Stimulated activated naive CD8-positive, alpha-beta T cell treated with anti-CD3 and anti-CD28 coated beads, Interleukin-15, Interleukin-2, amounts not matched to agents 100 U/mL and 50 U/mL, for 24 hours (primary cell): ENCODE results near the gene NEURL2.
"Not testable (repeated sequence)": the region's sequence is repeated elsewhere in the genome, so short reads cannot be mapped to it uniquely, and the experiment has no call there.

Source experiments
- ATAC-seq: fragments of 150-1000 bp; cut with Tn5 transposase; one replicate; pipeline ENCODE4 v1.10.0; 2021
- DNase-seq: peaks from one replicate; pipeline ENCODE4 v3.0.0; 2021

The NEURL2 gene

DNA sequence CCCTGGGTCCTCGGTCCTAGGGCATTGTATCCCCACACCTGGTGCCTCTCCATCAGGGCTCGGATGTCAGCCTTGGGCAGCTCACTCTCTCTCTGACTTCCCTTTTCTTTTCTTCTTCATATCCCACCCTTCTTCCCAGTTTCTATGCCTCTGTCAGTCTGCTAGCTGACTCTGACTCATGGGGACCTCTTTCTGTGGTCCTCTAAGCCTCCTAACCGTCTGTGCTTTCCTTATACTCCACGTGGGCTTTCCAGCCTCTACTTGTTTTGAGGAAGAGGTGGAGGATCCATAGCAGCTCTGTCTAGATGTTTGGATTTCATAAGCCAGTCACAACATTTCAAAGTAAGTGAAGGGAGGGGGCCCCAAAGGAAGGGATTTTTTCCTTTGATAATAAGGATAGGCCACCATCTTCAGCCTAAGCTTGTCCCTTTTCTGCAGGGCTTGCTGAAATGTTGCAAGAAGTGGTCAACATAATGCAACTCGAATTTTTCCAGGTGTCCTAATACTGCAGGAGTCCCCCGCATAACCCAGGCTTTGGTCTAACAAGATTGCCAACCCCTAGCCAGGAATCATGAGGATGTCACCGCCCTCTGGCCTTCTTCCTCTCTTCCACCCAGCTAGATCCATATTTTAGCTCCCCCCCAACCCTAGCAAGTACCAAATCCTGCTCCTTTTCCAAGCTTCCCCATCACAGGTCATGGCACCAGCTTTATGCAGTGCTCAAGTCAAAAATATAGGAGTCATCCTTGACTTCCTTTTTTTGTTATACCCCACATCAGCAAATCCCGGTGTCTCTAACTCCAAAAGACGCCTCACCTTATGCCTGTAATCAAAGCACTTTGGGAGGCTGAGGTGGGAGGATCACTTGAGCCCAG, 29.7 kb upstream of the NEURL2 start:
- DNase-seq (no peak), ATAC-seq (no peak)

DNA sequence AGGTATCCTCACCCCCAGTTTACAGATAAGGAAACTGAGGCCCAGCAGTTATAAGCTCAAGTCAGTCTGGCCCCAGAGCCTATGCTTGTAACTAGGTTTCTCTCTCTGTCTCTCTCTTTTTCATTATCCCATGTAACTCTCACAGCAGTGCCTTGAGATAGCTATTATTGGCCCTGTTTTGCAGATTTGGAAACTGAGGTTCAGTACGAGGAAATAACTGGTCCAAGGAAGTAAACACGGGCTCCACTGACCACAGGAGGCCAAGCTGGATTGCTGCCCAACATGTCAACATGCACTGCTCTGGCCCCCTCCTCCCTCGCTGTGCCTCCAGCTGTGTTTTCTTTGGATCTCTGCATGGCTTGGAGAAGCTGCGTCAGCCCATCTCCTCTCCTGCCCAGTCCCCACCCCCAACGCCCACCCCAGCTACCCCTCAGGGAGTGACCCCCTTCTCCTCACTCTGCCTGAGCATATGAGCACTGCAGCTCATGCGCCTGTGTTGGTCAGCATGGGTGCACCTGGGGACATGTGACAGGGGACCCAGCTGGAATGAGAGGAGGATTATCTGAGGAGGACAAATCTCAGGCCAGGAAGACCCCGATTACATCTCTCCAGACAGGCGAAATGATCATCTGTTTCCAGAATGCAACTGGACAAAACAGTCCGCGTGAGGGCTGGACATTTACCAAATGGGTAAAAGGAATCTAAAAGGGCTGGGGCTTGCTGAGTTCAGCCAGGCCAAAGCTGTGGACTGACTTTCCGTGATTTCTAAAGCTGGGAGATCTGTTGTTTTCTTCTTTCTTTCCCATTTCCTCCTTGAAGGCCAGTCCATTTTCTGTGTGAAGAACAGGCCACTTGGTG, 28.8 kb upstream of the NEURL2 start:
- ATAC-seq = no peak
- DNase-seq = no peak

GRCh38 chr20:45918779-45919537, 27.9 kb upstream of the NEURL2 start:
- DNase-seq = no peak
- no peak for ATAC-seq

DNA sequence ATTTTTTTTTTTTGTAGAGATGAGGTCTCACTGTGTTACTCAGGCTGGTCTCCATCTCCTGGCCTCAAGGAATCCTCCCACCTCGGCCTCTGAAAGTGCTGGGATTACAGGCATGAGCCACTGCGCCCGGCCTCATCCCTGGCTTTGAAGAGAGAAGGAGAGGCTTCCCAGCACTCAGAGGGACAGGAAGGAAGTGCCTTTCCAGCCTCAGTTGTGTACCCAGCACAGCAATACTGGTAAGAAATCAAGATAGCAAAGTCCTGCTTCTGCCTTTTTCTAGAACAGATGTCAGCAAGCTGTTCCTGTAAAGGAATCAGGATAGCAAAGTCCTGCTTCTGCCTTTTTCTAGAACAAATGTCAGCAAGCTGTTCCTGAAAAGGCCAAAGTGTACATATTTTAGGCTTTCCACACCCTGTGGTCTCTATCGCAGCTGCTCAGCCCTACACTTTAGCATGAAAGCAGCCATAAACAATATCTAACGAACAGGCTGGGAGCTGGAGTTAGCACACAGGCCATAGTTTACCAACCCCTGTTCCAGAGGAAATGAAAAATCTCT, 27.3 kb upstream of the NEURL2 start:
- no peak for ATAC-seq
- DNase-seq = no peak

GRCh38 chr20:45917790-45918141, 26.8 kb upstream of the NEURL2 start:
- no peak for ATAC-seq

DNA sequence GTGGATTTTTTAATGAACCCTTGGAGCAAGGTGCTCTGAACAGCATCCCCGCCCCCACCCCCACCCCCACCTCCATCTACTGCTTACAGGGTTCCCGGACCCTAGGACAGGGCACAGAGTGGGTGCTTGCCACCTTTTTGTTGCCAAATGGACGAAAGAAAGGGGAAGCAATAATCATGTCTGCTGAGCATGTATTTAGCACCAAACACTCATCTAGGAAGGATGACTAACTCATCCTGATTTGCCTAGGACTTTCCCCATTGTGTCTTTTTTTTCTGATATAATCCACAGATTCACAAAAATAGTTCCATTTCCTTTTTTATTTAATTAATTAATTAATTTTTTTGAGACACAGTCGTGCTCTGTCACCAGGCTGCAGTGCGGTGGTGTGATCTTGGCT, 22.1 kb upstream of the NEURL2 start:
- no peak for ATAC-seq
- no peak for DNase-seq

More at GRCh38 chr20:45917790-45918141, 26.8 kb upstream of the NEURL2 start:
- no peak for DNase-seq

- no peak for ATAC-seq
- no peak for DNase-seq
Measured at GRCh38 chr20:45912344-45912682, 21.3 kb upstream of the NEURL2 start.

GRCh38 chr20:45911486-45912343, 20.7 kb upstream of the NEURL2 start, which contains the start of gene PLTP:
Gene PLTP, minus strand, starts transcription at chr20:45912155. Its CDS starts 703 bp downstream, at chr20:45911452.
- DNase-seq (peak; percentile 57), ATAC-seq (no peak)

DNA sequence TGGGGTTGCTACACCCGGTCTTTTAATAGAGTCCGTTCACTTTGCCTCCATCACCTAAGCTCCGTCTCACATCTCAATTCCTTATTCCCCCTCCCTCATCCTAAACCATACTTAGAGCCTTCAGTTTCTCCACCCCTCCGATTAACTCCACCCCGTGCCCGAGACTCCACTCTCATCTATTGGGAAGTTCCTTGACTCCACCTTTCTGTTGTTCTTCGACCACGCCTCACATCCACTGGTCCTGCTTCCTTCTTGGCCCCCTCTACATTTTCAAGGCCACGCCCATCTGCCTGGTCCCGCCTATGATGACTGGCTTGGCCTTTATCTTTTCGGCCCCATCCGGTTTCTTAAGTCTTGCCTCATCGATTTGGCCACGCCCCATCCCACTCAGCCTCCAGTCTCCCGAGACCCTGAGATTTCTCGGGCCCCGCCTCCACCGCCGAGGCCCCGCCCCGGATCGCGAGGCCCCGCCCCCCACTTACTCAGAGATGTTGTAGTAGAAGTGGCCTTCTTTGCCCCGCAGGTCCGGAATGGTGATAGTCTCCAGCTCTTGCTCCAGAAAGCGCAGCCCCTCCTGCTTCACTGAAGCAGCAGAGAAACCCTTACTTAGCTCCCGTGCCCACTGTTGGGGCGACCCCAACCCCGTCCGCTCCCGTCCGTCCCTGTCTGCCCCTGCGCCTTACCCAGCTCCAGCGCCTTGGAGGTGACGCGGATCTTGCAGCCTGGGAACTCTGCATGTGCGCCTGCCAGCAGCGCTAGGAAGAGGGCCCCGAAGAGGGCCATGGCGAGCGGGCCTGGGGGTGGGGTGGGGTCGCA, 19.9 kb upstream of the NEURL2 start:
- ATAC-seq (peak; percentile 92), DNase-seq (peak; percentile 98)

DNA sequence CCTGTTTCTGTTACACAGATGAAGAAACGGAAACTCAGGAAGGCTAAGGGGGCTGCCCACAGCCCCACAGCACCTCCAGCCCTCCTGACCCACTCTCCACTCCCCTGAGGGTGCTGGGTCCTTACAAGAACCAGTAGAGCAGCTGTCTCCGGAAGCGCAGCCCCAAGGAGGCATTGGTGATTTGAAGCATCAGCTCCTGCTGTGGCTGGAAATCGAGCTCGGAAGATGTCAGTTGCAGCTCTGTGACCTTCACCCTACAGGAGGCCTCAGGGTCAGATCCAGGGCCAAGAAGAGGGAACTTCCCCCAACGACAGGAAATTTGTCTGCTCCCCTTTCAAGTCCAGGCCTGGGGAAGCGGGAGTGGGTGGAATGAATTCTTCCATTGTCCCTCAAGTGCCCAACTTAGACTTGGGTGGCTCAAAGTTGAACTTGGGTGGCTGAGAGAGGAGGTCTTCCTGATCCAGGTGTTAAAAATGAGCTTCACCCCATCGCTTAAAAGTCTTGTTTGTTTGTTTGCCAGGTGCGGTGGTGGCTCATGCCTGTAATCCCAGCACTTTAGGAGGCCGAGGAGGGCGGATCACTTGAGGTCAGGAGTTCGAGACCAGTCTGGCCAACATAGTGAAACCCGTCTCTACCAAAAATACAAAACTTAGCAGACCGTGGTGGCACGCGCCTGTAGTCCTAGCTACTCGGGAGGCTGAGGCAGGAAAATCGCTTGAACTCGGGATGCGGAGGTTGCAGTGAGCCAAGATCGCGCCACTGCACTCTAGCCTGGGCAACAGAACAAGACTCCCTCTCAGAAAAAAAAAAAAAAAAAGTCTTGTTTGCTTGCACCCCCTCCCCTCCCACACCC, 19.0 kb upstream of the NEURL2 start:
- no peak for DNase-seq
- ATAC-seq = no peak

DNA sequence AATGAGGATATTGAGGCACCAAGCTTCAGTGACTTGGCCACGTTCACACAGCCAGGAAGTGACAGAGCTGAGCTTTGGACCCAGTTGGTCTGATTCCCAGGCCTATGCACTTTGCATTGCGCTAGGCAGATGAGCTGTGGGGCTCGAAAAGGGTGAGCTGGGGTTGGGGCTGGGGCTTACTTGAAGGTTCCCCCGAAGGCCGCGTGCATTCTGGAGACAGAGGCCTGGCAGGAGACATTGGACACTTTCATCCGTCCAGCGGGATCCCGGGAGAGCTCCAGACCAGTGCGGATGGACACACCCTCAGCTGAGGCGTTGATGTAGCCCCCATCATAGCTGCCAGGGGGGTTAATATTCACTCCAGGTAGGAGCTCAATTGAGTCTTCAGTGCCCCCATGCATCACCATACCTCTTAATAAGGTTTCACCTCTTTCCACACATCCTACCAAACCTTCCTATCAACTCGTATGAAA, 18.4 kb upstream of the NEURL2 start:
- DNase-seq = no peak

GRCh38 chr20:45908084-45908483, 17.1 kb upstream of the NEURL2 start:
- no peak for DNase-seq
- ATAC-seq = no peak

More for the DNA sequence above, 18.4 kb upstream of the NEURL2 start:
- no peak for ATAC-seq

GRCh38 chr20:45907219-45907948, 16.4 kb upstream of the NEURL2 start:
- no peak for DNase-seq
- no peak for ATAC-seq

DNA sequence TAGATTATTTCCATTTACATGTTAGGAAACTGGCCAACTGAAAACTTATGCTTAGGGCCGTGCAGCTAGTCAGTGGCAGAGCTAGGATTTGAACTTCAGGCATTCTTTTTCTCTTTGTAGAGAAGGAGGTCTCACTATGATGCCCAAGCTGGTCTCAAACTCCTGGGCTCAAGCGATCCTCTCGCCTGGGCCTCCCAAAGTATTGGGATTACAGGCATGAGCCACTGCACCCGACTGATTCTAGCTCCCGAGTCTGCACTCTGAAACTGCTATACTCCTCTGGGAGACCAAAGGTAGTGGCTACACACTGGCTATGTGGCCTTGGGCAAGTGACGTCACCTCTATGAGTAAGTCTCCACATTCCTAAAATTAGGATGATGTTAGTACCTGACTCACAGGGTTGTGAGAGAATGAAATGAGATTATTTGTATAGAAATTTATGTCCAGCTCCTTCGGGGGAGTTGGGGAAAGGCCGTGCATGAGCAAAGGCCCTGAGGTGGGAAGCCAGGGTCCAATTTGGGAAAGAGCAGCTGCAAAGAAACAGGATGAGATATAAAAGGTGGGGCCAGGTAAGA, 14.6 kb upstream of the NEURL2 start:
- DNase-seq (no peak), ATAC-seq (no peak)

DNA sequence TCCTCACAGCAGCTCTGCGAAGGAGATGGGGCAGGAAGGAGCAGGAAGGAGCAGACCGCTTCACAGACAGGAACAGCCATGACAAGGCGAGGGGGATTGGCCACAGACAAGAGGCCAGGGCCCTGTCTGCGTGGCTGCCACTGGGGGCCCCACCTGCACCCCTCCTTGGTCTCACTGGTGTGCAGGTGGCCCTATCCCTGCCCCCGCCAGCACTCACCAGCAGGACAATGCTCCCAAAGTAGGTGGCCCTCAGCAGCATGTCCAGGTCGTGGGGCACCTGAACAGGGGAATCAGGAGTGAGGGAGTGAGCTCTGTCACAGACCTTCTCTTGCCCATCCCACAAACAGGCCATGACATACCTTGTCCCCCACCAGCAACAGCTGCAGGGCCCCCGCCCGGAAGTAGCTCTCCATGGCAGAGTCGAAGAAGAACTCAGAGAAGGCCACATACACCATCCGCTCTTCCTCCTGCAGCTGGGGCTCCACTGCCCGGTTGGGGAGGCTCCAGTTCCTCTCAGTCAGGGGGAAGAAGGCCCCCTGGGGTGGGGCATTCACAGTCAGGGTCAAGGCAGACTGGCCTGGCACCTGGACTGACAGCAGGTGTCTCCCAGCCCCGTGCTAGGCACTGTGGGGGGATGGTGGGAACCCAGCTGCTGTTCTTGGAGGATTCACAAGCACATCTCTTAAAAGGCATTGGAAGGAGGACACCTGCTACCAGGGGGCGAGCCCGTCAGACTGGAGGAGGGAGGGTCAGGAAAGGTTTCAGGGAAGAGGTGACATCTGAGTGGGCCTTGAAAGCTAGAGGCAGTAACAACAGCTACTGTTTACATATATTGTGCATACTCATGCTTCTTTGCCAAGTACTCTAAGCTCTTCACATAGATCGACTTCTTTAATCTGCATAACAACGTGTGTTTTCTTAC, 13.8 kb upstream of the NEURL2 start:
- ATAC-seq = no peak

GRCh38 chr20:45902199-45902701, 11.2 kb upstream of the NEURL2 start:
- no peak for ATAC-seq
- no peak for DNase-seq

More for the DNA sequence above, 13.8 kb upstream of the NEURL2 start:
- no peak for DNase-seq

DNA sequence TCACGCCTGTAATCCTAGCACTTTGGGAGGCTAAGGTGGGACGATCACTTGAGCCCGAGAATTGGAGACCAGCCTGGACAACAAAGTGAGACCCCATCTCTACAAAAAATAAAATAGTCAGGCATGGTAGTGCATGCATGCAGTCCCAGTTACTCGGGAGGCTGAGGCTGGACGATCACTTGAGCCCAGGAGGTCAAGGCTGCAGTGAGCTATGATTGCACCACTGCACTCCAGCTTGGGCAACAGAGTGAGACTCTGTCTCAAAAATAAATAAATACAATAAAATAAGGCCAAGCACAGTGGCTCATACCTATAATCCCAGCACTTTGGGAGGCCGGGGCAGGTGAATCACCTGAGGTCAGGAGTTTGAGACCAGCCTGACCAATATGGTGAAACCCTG, 10.3 kb upstream of the NEURL2 start:
- DNase-seq, ATAC-seq: not testable (repeated sequence)
